ENCODE results near the gene ACOXL.

ACOXL gene

DNA sequence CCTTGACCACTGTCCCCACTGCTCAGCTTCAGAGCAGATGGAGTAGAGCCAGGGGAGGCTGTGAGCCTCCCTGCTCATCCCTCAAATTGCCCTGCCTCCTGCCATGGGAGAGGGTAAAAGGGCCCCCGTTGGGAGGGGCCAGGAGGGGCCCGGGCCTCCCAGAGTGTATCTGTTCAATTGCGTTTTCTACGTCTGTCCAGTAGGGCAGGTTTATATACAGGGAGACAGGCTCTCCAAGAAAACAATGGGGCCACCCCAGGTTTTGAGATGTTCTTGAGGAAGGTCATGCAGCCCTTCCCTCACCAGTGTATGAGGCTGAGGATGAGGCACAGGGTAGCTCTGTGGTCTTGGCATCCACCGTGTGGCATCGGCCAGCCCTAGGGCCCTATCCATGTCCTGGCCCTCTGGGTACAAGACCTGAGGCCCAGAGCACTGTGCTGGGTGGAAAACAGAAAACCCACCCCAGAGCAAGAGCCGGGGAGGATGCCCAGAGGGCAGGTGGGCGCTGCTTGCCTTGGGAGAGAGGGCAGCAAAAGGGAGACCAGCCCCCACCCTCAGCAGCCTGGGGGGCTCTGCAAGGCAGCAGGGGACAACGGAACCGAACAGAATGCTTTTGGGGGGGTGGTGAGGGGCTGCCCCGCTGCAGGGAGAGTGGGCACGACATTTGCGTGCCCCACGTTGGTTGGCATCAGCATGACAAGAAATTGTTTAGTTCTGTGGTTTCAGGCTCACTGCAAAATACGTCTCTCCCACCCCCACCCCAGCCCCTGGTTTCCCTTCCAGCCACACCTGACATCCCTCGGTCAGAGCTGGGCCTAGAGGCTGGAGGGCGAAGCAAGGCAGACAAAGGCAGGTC is 141.5 kb downstream of the ACOXL start:
- no peak overlapping the region for H4K91ac ChIP-seq (ENCODE audit: low read length)
- peaks cover 4% of the 10 kb centered on the region for H3K9me3 ChIP-seq (ENCODE audit: control insufficient read depth, low read length)
- WGBS: 87% methylated on average over 15 of the region's 17 CpGs
- no peak overlapping the region for H3K4me3 ChIP-seq (ENCODE audit: insufficient read depth in 1 of 2, low read depth in 1 of 2, low read length in 2 of 2)
- H3K36me3 ChIP-seq (ENCODE audit: control insufficient read depth in 1 of 2, insufficient read depth in 2 of 2, low read depth in 1 of 2, low read length in 2 of 2): no peaks in the 10 kb centered on the region
- H2AK5ac ChIP-seq (ENCODE audit: low read length, severe bottlenecking): no peak overlapping the region
- no peak overlapping the region for H3K4ac ChIP-seq (ENCODE audit: low read depth in 1 of 2, low read length in 2 of 2)
- no peak overlapping the region for H3K23ac ChIP-seq (ENCODE audit: low read length in 2 of 2)
- no peak overlapping the region for H3K27ac ChIP-seq (ENCODE audit: low read length, poor library complexity, severe bottlenecking)
- no peak overlapping the region for H2AFZ ChIP-seq (ENCODE audit: low read depth, low read length)
- no peaks in the 10 kb centered on the region for H3K79me1 ChIP-seq (replicated peaks; ENCODE audit: low read length, poor library complexity, severe bottlenecking)
- no peak overlapping the region for H2BK12ac ChIP-seq (ENCODE audit: low read length in 2 of 2)
- no peak for DNase-seq
- H2BK15ac ChIP-seq (ENCODE audit: low read depth, poor library complexity, severe bottlenecking): no peak overlapping the region
- no peak overlapping the region for H2BK120ac ChIP-seq (ENCODE audit: low read depth, low read length)
- no peak overlapping the region for H4K8ac ChIP-seq (ENCODE audit: low read length)
- H3K14ac ChIP-seq (ENCODE audit: low read length in 2 of 2): no peak overlapping the region
- peaks cover 33 to 56% of the 10 kb centered on the region in 2 experiments for H3K27me3 ChIP-seq (ENCODE audit: control insufficient read depth in 1 of 2, insufficient read depth in 1 of 2, low read length in 2 of 2)
- H3K9ac ChIP-seq (ENCODE audit: low read length): no peak overlapping the region
- no peak overlapping the region for H2BK5ac ChIP-seq (ENCODE audit: low read depth, low read length, poor library complexity, severe bottlenecking)
- H3K4me1 ChIP-seq (ENCODE audit: control insufficient read depth, insufficient read depth, low read depth, low read length): peaks cover 2% of the 10 kb centered on the region
- H3K18ac ChIP-seq (ENCODE audit: low read depth in 1 of 2, low read length in 2 of 2): no peak overlapping the region
- H3K4me2 ChIP-seq (ENCODE audit: low read length, poor library complexity, severe bottlenecking): no peak overlapping the region

DNA sequence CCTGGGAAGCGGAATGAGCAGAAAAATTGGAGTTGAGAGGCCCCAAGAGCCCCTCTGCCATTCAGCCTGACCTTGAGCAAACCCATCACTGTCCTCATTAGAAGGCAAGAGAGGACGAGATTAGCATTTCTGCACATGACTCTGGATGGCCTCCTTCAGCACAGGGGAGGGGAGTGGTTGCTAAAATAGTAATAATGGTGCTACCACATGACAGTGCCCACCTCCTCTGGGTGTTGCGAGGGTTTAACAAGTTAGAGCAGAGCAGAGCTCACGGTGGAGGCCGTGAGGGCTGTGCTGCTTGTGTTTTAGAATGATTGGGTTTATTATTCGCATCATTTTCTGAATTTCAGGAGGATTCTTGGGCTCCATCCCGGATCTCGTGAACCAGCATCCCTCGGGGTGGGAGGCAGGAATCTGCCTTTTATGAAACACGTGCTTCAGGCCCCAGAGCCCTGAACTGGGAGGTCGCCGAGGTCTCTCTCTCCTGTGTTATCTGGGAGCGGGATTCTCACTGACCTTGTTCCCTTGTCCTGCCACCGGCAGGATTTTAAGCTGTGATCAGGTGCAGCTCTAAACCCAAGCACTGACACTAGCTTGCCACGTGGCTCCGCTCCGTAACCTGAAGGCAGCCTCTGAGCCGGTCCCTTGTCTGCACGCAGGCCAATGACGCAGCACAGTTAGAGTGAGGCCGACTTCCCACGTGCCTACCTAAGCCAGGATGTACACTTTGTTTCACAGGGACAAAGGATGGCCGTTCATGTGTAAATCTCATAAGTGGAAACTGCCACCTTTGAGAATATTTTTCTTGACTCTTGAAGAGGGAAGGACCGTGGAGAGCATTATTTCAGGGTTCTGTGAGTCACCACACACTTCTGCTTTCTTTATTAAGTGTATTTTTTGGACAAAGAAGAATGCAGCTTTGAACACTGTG is 142.3 kb downstream of the ACOXL start:
- Histone ChIP-seq H4K91ac (ENCODE audit: low read length) (no peak overlapping the region), H3K27me3 (ENCODE audit: control insufficient read depth in 1 of 2, insufficient read depth in 1 of 2, low read length in 2 of 2) (peaks cover 37 to 51% of the 10 kb centered on the region in 2 experiments)
- DNase-seq: no peak

DNA sequence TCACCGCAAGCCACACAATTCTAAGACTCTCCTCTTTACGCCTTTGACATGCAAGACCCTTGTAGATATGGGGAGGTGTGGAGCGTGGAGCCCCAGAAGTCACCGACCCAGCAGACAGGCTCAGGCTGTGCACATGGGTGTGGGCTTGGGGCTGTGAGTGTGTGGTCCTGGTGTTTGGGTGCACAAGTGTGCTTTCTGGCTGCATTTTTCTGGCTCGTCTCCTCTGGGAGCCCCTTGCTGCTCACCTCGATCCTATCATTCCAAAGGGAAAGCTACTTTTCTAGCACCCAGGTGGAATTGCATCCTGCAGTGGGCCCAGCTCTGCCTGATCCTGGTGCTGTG is 143.0 kb downstream of the ACOXL start:
- WGBS: 93% methylated on average over 6 of the region's 6 CpGs
- Histone ChIP-seq H2BK12ac (ENCODE audit: low read length in 2 of 2) (no peak overlapping the region), H2AFZ (ENCODE audit: low read depth, low read length) (no peak overlapping the region), H3K4ac (ENCODE audit: low read depth in 1 of 2, low read length in 2 of 2) (no peak overlapping the region), H2BK120ac (ENCODE audit: low read depth, low read length) (no peak overlapping the region), H3K9me3 (ENCODE audit: control insufficient read depth, low read length) (peaks cover 4% of the 10 kb centered on the region), H3K14ac (ENCODE audit: low read length in 2 of 2) (no peak overlapping the region), H3K27me3 (ENCODE audit: control insufficient read depth in 1 of 2, insufficient read depth in 1 of 2, low read length in 2 of 2) (peaks cover 35 to 49% of the 10 kb centered on the region in 2 experiments), H4K8ac (ENCODE audit: low read length) (no peak overlapping the region), H3K4me3 (ENCODE audit: insufficient read depth in 1 of 2, low read depth in 1 of 2, low read length in 2 of 2) (no peak overlapping the region), H3K4me2 (ENCODE audit: low read length, poor library complexity, severe bottlenecking) (no peak overlapping the region), H3K23ac (ENCODE audit: low read length in 2 of 2) (no peak overlapping the region), H3K9ac (ENCODE audit: low read length) (no peak overlapping the region), H2AK5ac (ENCODE audit: low read length, severe bottlenecking) (no peak overlapping the region), H3K27ac (ENCODE audit: low read length, poor library complexity, severe bottlenecking) (no peak overlapping the region), H3K4me1 (ENCODE audit: control insufficient read depth, insufficient read depth, low read depth, low read length) (no peaks in the 10 kb centered on the region), H3K18ac (ENCODE audit: low read depth in 1 of 2, low read length in 2 of 2) (no peak overlapping the region), H4K91ac (ENCODE audit: low read length) (no peak overlapping the region), H2BK5ac (ENCODE audit: low read depth, low read length, poor library complexity, severe bottlenecking) (no peak overlapping the region), H3K36me3 (ENCODE audit: control insufficient read depth in 1 of 2, insufficient read depth in 2 of 2, low read depth in 1 of 2, low read length in 2 of 2) (no peaks in the 10 kb centered on the region), H3K79me1 (replicated peaks; ENCODE audit: low read length, poor library complexity, severe bottlenecking) (no peaks in the 10 kb centered on the region), H2BK15ac (ENCODE audit: low read depth, poor library complexity, severe bottlenecking) (no peak overlapping the region)
- no peak for DNase-seq

More for the DNA sequence above, 142.3 kb downstream of the ACOXL start:
- H3K4ac ChIP-seq (ENCODE audit: low read depth in 1 of 2, low read length in 2 of 2): no peak overlapping the region
- no peaks in the 10 kb centered on the region for H3K4me1 ChIP-seq (ENCODE audit: control insufficient read depth, insufficient read depth, low read depth, low read length)
- no peak overlapping the region for H2BK15ac ChIP-seq (ENCODE audit: low read depth, poor library complexity, severe bottlenecking)
- no peak overlapping the region for H4K8ac ChIP-seq (ENCODE audit: low read length)
- H2BK12ac ChIP-seq (ENCODE audit: low read length in 2 of 2): no peak overlapping the region
- no peak overlapping the region for H3K4me3 ChIP-seq (ENCODE audit: insufficient read depth in 1 of 2, low read depth in 1 of 2, low read length in 2 of 2)
- H2AFZ ChIP-seq (ENCODE audit: low read depth, low read length): no peak overlapping the region
- no peak overlapping the region for H3K4me2 ChIP-seq (ENCODE audit: low read length, poor library complexity, severe bottlenecking)
- H3K9ac ChIP-seq (ENCODE audit: low read length): no peak overlapping the region
- H2BK120ac ChIP-seq (ENCODE audit: low read depth, low read length): no peak overlapping the region
- H3K79me1 ChIP-seq (replicated peaks; ENCODE audit: low read length, poor library complexity, severe bottlenecking): no peaks in the 10 kb centered on the region
- no peak overlapping the region for H3K14ac ChIP-seq (ENCODE audit: low read length in 2 of 2)
- H3K36me3 ChIP-seq (ENCODE audit: control insufficient read depth in 1 of 2, insufficient read depth in 2 of 2, low read depth in 1 of 2, low read length in 2 of 2): no peaks in the 10 kb centered on the region
- no peak overlapping the region for H3K27ac ChIP-seq (ENCODE audit: low read length, poor library complexity, severe bottlenecking)
- WGBS: 89% methylated on average over 23 of the region's 24 CpGs
- H3K9me3 ChIP-seq (ENCODE audit: control insufficient read depth, low read length): peaks cover 4% of the 10 kb centered on the region
- no peak overlapping the region for H2AK5ac ChIP-seq (ENCODE audit: low read length, severe bottlenecking)
- H3K23ac ChIP-seq (ENCODE audit: low read length in 2 of 2): no peak overlapping the region
- no peak overlapping the region for H3K18ac ChIP-seq (ENCODE audit: low read depth in 1 of 2, low read length in 2 of 2)
- H2BK5ac ChIP-seq (ENCODE audit: low read depth, low read length, poor library complexity, severe bottlenecking): no peak overlapping the region

Data from mesenchymal stem cell (in vitro differentiated cells and primary cell).